ENCODE data around the gene COX5B.
"Not testable (repeated sequence)": the region's sequence is repeated elsewhere in the genome, so short reads cannot be mapped to it uniquely, and the experiment has no call there.

The COX5B gene

GRCh38 chr2:97645695-97646629 lies at the start of gene COX5B:
COX5B (plus strand) TSS chr2:97646062; CDS start chr2:97646087, 25 bp downstream.
- DNase-seq (ENCODE audit: low read depth): peak; percentile 95

- DNase-seq (ENCODE audit: low read depth): not testable (repeated sequence)
Measured at GRCh38 chr2:97596180-97596579, 49.7 kb upstream of the COX5B start.

GRCh38 chr2:97601537-97601936 lies 44.3 kb upstream of the COX5B start:
- not testable (repeated sequence) for DNase-seq (ENCODE audit: low read depth)

GRCh38 chr2:97605109-97605508 lies 40.8 kb upstream of the COX5B start:
- not testable (repeated sequence) for DNase-seq (ENCODE audit: low read depth)

- DNase-seq (ENCODE audit: low read depth): not testable (repeated sequence)
Measured at GRCh38 chr2:97605524-97606339, 40.1 kb upstream of the COX5B start.

- DNase-seq (ENCODE audit: low read depth): not testable (repeated sequence)
Measured at GRCh38 chr2:97608745-97609144, 37.1 kb upstream of the COX5B start.

GRCh38 chr2:97611895-97612294 lies 34.0 kb upstream of the COX5B start:
- DNase-seq (ENCODE audit: low read depth): not testable (repeated sequence)

- not testable (repeated sequence) for DNase-seq (ENCODE audit: low read depth)
Measured at GRCh38 chr2:97615746-97616145, 30.1 kb upstream of the COX5B start.

GRCh38 chr2:97617911-97618310 lies 28.0 kb upstream of the COX5B start:
- no peak for DNase-seq (ENCODE audit: low read depth)

- DNase-seq (ENCODE audit: low read depth): peak; percentile 36
Measured at GRCh38 chr2:97618939-97619827, 26.7 kb upstream of the COX5B start.

GRCh38 chr2:97620492-97620891 lies 25.4 kb upstream of the COX5B start:
- not testable (repeated sequence) for DNase-seq (ENCODE audit: low read depth)

GRCh38 chr2:97622976-97623375 lies 22.9 kb upstream of the COX5B start:
- DNase-seq (ENCODE audit: low read depth): not testable (repeated sequence)

GRCh38 chr2:97625354-97626048 lies 20.4 kb upstream of the COX5B start:
- not testable (repeated sequence) for DNase-seq (ENCODE audit: low read depth)

- DNase-seq (ENCODE audit: low read depth): not testable (repeated sequence)
Measured at GRCh38 chr2:97626049-97626430, 19.8 kb upstream of the COX5B start.

GRCh38 chr2:97644023-97644717 lies 1.7 kb upstream of the COX5B start:
- DNase-seq (ENCODE audit: low read depth): no peak

- DNase-seq (ENCODE audit: low read depth): no peak
Measured at GRCh38 chr2:97645112-97645694, 659 bp upstream of the COX5B start.

GRCh38 chr2:97646977-97647376 lies 1.1 kb downstream of the COX5B start:
- no peak for DNase-seq (ENCODE audit: low read depth)

GRCh38 chr2:97651114-97651513 lies 5.3 kb downstream of the COX5B start:
- no peak for DNase-seq (ENCODE audit: low read depth)

- no peak for DNase-seq (ENCODE audit: low read depth)
Measured at GRCh38 chr2:97653473-97653872, 7.6 kb downstream of the COX5B start.

GRCh38 chr2:97653874-97654273 lies 8.0 kb downstream of the COX5B start:
- no peak for DNase-seq (ENCODE audit: low read depth)
